Stimulated activated naive CD4-positive, alpha-beta T cell treated with Interleukin-2 at 50 U/mL for 16 hours (primary cell): ENCODE data around the gene PRAME.
A peak's percentile ranks its signal among the peaks of the same experiment; 100 is the strongest.
"Not testable (repeated sequence)": the region's sequence is repeated elsewhere in the genome, so short reads cannot be mapped to it uniquely, and the experiment has no call there.

Experiments
- DNase-seq: peaks from one replicate; lab custom pipeline; 2025; lab: John Stamatoyannopoulos, UW

The PRAME gene

GRCh38 chr22:22520667-22521602, 38.1 kb downstream of the PRAME start:
- no peak for DNase-seq

DNA sequence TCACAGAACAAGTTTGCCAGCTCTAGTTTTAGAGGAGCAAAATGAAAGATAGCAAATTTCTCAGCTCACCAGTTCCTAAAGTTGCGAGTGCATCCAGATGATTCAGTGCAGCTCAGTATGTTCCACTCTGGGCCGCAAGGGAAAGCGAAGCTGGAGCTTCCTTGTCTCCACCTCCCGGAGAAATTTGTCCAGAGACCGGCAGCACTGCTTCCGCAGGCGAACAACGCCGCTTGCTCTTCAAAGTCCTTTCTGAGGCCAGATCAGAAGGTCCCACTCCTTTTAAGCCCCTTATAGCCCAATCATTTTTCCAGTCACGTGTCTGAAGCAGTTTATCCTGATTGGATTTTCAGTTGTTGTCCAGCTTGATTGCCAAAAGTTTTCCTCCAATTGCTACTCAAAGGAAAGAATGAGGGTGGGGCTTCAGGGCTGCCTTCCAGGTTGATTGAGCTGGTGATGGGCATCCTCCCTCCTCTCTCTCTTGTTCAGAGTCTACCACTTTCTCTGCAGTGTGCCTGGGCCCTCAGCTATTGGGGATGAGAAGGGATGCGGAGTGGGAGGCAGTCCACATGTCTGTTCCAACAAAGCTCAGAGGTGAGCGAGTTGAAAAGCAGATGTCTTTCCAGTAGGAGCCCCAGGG, 38.9 kb downstream of the PRAME start, which contains the start of gene ZNF280A:
Gene ZNF280A (minus strand): TSS at position 251 of the 637 bp plus-strand sequence. CDS start 4,640 bp downstream, outside the sequence.
- no peak for DNase-seq

GRCh38 chr22:22519591-22519990, 39.5 kb downstream of the PRAME start:
- no peak for DNase-seq

GRCh38 chr22:22516992-22517391, 42.1 kb downstream of the PRAME start:
- DNase-seq: no peak

- DNase-seq: no peak
Measured at GRCh38 chr22:22515890-22516289, 43.2 kb downstream of the PRAME start.

DNA sequence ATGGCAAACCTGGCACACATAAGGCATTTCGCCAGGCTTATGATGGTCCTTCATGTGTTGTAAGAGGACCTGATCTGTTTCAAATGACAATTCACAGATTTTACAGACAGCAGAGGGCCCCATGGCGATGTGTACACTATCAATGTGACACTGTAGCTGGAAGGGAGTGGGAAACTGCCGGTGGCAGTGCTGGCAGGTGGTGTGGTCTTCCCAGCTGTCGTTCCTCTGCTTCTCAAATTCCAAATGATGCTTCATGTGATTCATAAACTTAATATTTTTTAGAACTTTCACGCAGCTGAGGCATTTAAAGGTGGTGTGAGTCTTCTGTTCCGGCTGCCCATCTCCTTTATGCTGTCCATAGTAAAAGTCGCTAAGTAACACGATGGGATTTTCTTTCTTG, 44.6 kb downstream of the PRAME start:
- DNase-seq: not testable (repeated sequence)

DNA sequence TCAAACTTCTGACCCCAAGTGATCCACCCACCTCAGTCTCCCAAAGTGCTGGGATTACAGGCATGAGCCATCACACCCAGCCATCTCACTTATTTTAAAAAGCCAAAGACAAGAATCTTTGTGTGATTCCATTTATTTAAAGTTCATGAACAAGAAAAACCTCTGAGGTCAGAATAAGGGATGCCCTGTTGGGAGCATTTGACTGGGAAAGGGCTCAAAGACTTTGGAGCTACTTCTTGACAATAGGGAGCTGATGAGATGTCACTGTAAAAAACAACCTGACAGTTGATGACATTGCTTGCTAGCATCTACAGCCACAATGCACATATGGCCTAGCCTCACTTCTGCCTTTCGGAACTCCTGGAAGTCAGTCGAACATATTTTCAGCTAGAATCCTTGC, 45.4 kb downstream of the PRAME start:
- DNase-seq: no peak

DNA sequence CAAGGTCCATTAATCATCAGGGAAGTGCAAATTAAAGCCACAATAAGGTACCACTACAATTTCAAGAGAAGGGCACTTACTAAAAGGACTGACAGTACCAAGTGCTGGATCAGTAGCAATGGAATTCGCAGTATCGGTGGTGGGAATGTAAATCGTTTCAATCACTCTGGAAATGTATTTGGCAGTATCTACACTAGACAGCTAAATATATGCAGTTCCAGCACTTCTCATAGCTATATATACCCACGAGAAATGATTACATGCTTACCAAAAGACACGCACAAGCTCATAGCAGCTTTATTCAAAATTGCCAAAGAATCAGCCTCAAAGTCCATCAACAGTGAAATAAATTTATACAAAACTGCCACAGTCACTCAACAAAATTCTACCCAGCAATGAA, 46.1 kb downstream of the PRAME start:
- no peak for DNase-seq

- DNase-seq: not testable (repeated sequence)
Measured at GRCh38 chr22:22510833-22511232, 48.2 kb downstream of the PRAME start.

DNA sequence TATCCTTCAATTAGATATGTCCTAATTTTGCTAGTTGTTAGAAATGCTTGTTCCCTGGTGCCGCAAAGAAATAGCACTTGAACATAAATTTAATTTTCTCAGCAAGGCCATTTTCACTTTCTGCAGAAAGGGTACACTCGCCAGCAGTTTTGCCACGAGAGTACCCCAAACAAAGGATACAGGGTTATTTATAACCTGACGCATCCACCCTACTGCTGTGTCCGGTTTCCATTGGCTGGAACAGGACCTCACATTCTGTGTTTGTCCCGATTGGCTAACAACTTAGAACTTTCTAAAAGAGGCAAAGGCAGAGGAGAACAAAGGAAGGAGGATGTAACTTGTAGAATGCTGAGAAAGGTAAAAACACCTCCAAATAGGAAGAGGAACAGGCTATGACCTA, 49.2 kb downstream of the PRAME start:
- DNase-seq: not testable (repeated sequence)

DNA sequence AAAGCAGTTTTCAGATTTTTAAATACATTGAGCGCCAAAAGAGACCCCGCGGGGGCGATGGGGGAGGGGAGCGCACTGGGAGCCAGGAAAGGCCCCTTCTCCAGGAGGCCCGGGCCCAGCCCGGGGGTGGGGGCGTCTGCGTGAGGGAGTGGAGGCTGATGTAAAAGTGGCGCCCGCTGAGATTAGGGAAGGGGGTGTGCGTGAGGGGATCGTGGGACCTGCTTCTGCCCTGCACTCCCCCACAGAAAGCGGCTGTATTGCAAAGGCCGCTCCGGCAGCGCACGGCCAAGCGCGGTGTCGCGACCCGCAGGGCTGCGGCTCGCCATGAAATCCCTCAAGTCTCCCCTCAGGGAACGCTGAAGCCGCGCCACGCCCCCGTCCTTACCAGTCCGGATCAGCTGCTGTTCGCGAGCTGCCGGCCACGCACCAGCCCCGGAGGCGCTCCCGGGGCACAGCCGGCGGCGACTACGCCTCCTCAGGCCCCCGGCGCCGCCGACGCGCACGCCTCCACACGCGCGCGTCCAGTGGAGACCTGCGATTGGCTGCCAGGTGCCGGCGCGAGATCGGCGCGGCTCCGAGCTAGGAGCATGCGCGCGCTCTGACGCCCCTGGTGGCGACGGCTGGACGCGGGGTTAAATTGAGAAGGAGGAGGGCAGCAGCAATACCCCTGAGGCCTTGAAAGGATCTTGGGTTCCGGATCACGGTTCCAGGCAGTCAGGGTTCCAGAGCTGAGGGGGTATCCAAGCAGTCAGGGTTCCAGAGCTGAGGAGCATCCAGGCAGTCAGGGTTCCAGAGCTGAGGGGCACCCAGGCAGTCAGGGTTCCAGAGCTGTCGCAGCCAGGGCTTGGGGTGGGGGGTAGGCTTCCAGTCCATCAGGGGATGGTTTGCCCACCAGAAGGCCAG, 50.5 kb downstream of the PRAME start, which contains the start of gene ZNF280B:
Gene ZNF280B (minus strand): TSS at position 469 of the 903 bp plus-strand sequence. CDS start 19,344 bp downstream, outside the sequence.
- DNase-seq: peak; percentile 74

- DNase-seq: no peak
Measured at GRCh38 chr22:22507743-22508273, 51.3 kb downstream of the PRAME start.

- no peak for DNase-seq
Measured at GRCh38 chr22:22506736-22507135, 52.3 kb downstream of the PRAME start.

DNA sequence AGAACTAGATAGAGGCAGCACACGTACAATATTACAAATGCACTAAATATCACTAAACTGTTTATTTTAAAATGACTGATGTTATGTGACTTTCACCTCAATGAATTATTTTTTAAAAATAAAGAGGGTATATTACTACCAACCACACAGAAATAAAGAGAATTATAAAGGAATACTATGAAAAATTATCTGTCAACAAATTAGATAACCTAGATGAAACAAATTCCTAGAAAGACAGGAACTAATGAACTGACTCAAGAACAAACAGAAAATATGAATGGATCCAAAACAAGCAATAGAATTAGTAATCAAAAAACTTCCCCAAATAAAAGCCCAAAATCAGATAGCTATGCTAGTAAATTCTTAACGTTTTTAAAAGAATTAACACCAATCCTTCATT, 60.8 kb downstream of the PRAME start:
- no peak for DNase-seq
